Gastrocnemius medialis (tissue), 4 donors: ENCODE data around the gene ABCA13.

Experiments
- CTCF ChIP-seq, 5 experiments: fragments of 450-650 bp in 3 of 5; fragments of 200-600 bp in 2 of 5; sonication (generic) in 2 of 5; IDR thresholded peaks in 4 of 5; conservative IDR thresholded peaks in 1 of 5; 1 replicate in 4 of 5; 2 replicates in 1 of 5; pipeline ENCODE4 v1.5.1; 2016 to 2019; ENCODE audit warnings: antibody characterized with exemption in 5 of 5, mild to moderate bottlenecking in 3 of 5, moderate library complexity in 3 of 5
- POLR2A ChIP-seq, 2 donors: fragments of 450-650 bp; IDR thresholded peaks; one replicate each; pipeline ENCODE4 v1.6.1; 2017; ENCODE audit warnings: antibody characterized with exemption in 2 of 2, mild to moderate bottlenecking in 2 of 2, moderate library complexity in 2 of 2

GRCh38 chr7:48452218-48452617 lies 281.0 kb downstream of the ABCA13 start:
- TF ChIP-seq CTCF (IDR thresholded peaks at IDR 0.05 in 4 of 5, conservative IDR thresholded peaks at IDR 0.05 in 1 of 5) (no peak), POLR2A (IDR thresholded peaks at IDR 0.05) (no peak)
